AG04450 (cell line): Measurements from ENCODE around the gene TSHB. TPM values are rescaled to one million over a fixed set of nuclear protein-coding genes. Genes with fewer than 3 reads are reported as not detected.

Experiments
- CTCF ChIA-PET: fragments of 300-600, 350-600 bp; formaldehyde crosslinking; extraction: SDS; loops from one replicate; lab custom pipeline; 2022; ENCODE audit warnings: antibody characterized with exemption, inconsistent platforms; lab: Charles Lee
- POLR2A ChIA-PET: fragments of 350-600 bp; formaldehyde crosslinking; extraction: SDS; loops from one replicate; lab custom pipeline; 2021; ENCODE audit warnings: antibody characterized with exemption, inconsistent platforms; lab: Yijun Ruan, JAX
- DNase-seq: peaks from one replicate; pipeline ENCODE4 v3.0.0-alpha.2; 2011; ENCODE audit warnings: low read depth, low spot score
- H3K27ac ChIP-seq: one replicate; pipeline ENCODE4 v1.5.1; 2012; ENCODE audit warnings: low read depth, low read length, control low read depth
- H3K27me3 ChIP-seq: one replicate; pipeline ENCODE4 v1.6.0; 2012; ENCODE audit warnings: low read length; ENCODE audit not compliant: control insufficient read depth, insufficient read depth
- H3K4me3 ChIP-seq: 2 replicates; pipeline ENCODE4 v1.5.1; 2011; ENCODE audit warnings: mild to moderate bottlenecking, low read depth, low read length, control low read depth
- H3K9me3 ChIP-seq: 2 replicates; pipeline ENCODE4 v1.5.1; 2012; ENCODE audit warnings: low read length; ENCODE audit not compliant: control insufficient read depth, insufficient read depth
- polyA plus RNA-seq: library from polyadenylated mRNA; depleted of rRNA; stranded (reverse); fragments of >200 nt; gene quantifications from 2 replicates; pipeline ENCODE4 v1.2.3, GENCODE V29; 2011
- TF ChIP-seq, protein P1 (sequence below): IDR thresholded peaks from 2 replicates; pipeline ENCODE4 v1.5.1; 2011; ENCODE audit warnings: low read depth, low read length, control low read depth, inconsistent platforms

The TSHB gene
- polyA plus RNA-seq, 1 experiment: not detected

GRCh38 chr1:115023593-115023992 lies 6.0 kb upstream of the TSHB start:
- no peak for DNase-seq
- ChIA-PET POLR2A (no interaction called here), CTCF (interaction anchor here (0.6 kb wide), 1 partner anchor 277 kb away, joined by 3 read pairs; no protein-coding TSS in a partner anchor)
- no peaks in the 10 kb centered on the region for H3K9me3 ChIP-seq
- no peaks in the 10 kb centered on the region for H3K27me3 ChIP-seq
- H3K4me3 ChIP-seq: no peak overlapping the region
- H3K27ac ChIP-seq: no peak overlapping the region
- TF ChIP-seq, protein P1, sequence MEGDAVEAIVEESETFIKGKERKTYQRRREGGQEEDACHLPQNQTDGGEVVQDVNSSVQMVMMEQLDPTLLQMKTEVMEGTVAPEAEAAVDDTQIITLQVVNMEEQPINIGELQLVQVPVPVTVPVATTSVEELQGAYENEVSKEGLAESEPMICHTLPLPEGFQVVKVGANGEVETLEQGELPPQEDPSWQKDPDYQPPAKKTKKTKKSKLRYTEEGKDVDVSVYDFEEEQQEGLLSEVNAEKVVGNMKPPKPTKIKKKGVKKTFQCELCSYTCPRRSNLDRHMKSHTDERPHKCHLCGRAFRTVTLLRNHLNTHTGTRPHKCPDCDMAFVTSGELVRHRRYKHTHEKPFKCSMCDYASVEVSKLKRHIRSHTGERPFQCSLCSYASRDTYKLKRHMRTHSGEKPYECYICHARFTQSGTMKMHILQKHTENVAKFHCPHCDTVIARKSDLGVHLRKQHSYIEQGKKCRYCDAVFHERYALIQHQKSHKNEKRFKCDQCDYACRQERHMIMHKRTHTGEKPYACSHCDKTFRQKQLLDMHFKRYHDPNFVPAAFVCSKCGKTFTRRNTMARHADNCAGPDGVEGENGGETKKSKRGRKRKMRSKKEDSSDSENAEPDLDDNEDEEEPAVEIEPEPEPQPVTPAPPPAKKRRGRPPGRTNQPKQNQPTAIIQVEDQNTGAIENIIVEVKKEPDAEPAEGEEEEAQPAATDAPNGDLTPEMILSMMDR: no peak

DNA sequence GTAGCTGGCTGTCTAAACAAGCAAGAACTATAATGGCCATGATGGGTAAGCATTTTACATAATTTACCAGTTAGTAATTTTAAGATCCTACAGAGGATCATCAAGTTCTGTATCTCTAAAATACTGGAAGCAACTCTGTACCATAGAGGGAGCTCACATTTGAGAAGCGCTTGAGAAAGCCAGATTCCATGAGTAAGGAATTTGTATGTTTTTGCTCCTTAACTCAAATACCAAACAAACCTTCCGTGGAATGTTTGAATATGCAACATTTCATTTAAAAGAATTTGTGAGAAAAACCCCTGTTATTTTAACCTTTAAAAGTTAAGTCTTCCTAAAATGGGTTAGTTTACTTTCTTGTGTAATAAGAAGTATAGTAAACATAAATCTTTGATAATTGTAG lies 2.0 kb downstream of the TSHB start:
- H3K27me3 ChIP-seq: peaks cover 6% of the 10 kb centered on the region
- no peak for DNase-seq
- H3K9me3 ChIP-seq: no peaks in the 10 kb centered on the region
- POLR2A ChIA-PET: no interaction called here
- TF ChIP-seq, protein P1: no peak
- no peak overlapping the region for H3K4me3 ChIP-seq
- CTCF ChIA-PET: interaction anchor here (0.6 to 3.9 kb wide), 2 partner anchors 21 to 84 kb away, joined by 8 to 21 read pairs; no protein-coding TSS in a partner anchor
- no peak overlapping the region for H3K27ac ChIP-seq

DNA sequence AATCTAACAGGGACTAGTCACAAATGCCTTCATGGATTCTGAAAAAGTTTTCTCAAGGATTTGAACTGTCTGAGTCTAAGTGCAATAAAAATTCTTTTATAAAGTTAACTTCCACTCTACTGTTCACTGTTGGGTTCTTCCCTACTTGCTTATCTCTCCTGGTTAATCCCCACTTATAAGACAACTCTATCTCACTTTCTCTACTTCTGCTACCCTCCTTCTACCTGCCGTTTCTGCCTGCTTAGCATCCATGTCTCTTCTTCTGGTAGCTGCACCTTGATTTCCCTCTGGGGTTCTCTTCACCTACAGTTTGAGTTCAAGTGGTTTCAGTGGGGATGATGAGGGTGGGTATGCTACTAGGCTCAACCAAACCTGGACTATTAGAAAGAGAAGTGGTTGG lies 6.0 kb downstream of the TSHB start:
- no peak overlapping the region for H3K4me3 ChIP-seq
- POLR2A ChIA-PET: no interaction called here
- no peak for DNase-seq
- CTCF ChIA-PET: interaction anchor here (6.7 kb wide), 1 partner anchor 16 kb away, joined by 31 read pairs; no protein-coding TSS in a partner anchor
- no peaks in the 10 kb centered on the region for H3K9me3 ChIP-seq
- TF ChIP-seq, protein P1: no peak
- H3K27me3 ChIP-seq: peaks cover 6% of the 10 kb centered on the region
- no peak overlapping the region for H3K27ac ChIP-seq

- ChIA-PET POLR2A (no interaction called here), CTCF (interaction anchor here (1.0 to 6.7 kb wide), 2 partner anchors 15 to 57 kb away, joined by 4 to 31 read pairs; no protein-coding TSS in a partner anchor)
- Histone ChIP-seq H3K4me3 (no peak overlapping the region), H3K9me3 (no peaks in the 10 kb centered on the region), H3K27ac (no peak overlapping the region), H3K27me3 (peaks cover 6% of the 10 kb centered on the region)
- TF ChIP-seq, protein P1: no peak
- no peak for DNase-seq
These were observed 7.3 kb downstream of the TSHB start for GRCh38 chr1:115036814-115037507.

DNA sequence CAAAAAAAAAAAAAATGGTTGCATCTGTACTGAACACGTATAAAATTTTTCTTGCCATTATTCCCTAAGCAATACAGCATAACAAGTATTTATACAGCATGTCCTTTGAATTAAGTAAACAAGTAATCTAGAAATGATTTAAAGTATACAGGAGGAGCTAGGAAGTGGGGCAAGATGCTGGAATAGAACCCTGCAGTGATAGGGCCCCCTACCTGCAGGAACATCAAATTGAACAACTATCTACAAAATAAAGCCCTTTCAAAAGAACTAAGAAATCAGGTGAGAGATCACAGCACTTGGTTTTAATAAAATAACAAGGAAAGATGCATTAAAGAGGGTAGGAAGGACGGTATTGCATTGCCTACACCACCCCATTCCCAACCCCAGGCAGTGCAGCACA lies 10.9 kb downstream of the TSHB start:
- Histone ChIP-seq H3K4me3 (no peak overlapping the region), H3K27me3 (peaks cover 2% of the 10 kb centered on the region), H3K27ac (no peak overlapping the region), H3K9me3 (no peaks in the 10 kb centered on the region)
- no peak for DNase-seq
- POLR2A ChIA-PET: no interaction called here
- TF ChIP-seq, protein P1: no peak
- CTCF ChIA-PET: interaction anchor here (1.1 to 6.7 kb wide), 2 partner anchors 11 to 63 kb away, joined by 3 to 31 read pairs; no protein-coding TSS in a partner anchor
